OCI-LY3 (cell line): ENCODE results near the gene ITGBL1.

Experiments
- EZH2phosphoT487 ChIP-seq: fragments of 200-600 bp; shearing (Covaris generic); IDR thresholded peaks from 2 replicates; pipeline ENCODE4 v1.6.1; 2018; ENCODE audit warnings: antibody characterized with exemption, mixed run types, low read depth
- TF ChIP-seq, protein P1 (sequence below): fragments of 200-600, 300-600 bp; sonication (generic); IDR thresholded peaks from 2 replicates; pipeline ENCODE4 v1.5.1; 2014; ENCODE audit warnings: antibody characterized with exemption, low read length, low read depth

DNA sequence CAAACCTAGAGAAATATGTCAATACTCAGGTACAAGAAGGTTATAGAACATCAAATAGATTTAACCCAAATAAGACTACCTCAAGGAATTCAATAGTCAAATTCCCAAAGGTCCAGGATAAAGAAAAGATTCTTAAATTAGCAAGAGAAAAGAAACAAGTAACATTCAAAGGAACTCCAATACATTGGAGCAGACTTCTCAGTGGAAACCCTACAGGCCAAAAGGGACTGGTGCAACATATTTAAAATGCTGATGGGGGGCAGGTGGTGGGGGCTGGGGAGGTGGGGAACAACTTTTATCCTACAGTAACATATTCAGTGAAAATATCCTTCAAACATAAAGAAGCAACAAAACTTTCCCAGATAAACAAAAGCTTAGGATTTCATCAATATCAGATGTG is 23.1 kb downstream of the ITGBL1 start:
- TF ChIP-seq, protein P1, sequence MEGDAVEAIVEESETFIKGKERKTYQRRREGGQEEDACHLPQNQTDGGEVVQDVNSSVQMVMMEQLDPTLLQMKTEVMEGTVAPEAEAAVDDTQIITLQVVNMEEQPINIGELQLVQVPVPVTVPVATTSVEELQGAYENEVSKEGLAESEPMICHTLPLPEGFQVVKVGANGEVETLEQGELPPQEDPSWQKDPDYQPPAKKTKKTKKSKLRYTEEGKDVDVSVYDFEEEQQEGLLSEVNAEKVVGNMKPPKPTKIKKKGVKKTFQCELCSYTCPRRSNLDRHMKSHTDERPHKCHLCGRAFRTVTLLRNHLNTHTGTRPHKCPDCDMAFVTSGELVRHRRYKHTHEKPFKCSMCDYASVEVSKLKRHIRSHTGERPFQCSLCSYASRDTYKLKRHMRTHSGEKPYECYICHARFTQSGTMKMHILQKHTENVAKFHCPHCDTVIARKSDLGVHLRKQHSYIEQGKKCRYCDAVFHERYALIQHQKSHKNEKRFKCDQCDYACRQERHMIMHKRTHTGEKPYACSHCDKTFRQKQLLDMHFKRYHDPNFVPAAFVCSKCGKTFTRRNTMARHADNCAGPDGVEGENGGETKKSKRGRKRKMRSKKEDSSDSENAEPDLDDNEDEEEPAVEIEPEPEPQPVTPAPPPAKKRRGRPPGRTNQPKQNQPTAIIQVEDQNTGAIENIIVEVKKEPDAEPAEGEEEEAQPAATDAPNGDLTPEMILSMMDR = no peak
- TF ChIP-seq EZH2phosphoT487 = no peak
